ENCODE measurements around the gene CSF3R. TPM values are rescaled to one million over a fixed set of nuclear protein-coding genes. Genes with fewer than 3 reads are reported as not detected.
"Not testable (repeated sequence)": the region's sequence is repeated elsewhere in the genome, so short reads cannot be mapped to it uniquely, and the experiment has no call there.

Gene CSF3R
- total and polyA plus RNA-seq, 5 experiments from 2014 or later, result 0.10 to 0.44 (median 0.20) TPM; not detected in 2

DNA sequence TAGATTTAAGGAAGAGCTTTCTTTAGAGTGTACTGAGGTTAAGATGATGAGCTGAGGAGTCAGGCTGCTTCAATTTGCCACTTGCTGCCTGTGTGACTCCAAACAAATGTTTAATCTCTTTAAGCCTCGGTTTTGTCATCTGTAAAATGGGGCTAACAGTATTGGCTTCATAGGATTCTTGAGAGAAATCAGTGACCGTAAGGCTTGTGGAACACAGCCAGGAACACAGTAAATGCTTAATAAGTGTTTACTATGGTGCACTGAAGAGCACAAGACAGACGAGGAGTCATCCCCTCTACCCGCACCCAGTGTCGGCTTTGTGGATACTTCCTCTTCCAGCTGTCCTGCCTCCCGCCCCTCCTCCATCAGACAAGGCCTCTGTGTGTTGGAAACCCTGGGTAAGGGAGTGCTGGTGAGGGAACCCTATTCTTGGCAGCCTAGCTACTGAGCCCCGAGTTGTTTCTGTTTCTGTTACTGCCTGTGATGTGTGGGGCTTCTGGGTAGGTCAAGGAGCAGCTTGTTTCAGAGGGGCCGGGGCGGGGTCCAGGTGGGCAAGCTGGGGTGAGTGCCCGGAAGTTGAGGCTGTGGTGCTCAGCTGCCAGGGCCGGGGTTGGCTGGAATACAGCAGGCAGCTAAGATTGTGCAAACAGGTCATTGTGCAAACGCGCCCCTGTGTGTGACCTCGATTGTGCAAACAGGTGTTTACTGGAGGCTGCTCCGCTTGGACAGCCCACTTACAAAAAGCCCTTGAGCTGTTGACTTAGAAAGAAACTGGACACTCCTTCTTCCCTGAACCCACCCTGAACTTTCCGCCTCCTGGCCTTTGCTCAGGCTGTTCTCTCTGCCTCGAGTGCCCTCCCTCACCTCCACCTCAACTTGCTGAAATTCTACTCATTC lies 4.0 kb upstream of the CSF3R start:
- POLR2A ChIA-PET, result no interaction called here
- peaks cover 0 to 9% (median under 1%) of the 10 kb centered on the region in 5 donors for H3K27me3 Mint-ChIP-seq
- peaks cover 6 to 21% (median 10%) of the 10 kb centered on the region in 4 donors for H3K4me1 Mint-ChIP-seq
- DNase-seq (no peak), ATAC-seq (no peak)
- no peaks in the 10 kb centered on the region for H3K9me3 Mint-ChIP-seq
- no peak overlapping the region for H3K27ac Mint-ChIP-seq
- H3K36me3 Mint-ChIP-seq, result no peaks in the 10 kb centered on the region
- H3K4me3 Mint-ChIP-seq, result peak overlapping the region in 1 of 10 donors; percentile 12

DNA sequence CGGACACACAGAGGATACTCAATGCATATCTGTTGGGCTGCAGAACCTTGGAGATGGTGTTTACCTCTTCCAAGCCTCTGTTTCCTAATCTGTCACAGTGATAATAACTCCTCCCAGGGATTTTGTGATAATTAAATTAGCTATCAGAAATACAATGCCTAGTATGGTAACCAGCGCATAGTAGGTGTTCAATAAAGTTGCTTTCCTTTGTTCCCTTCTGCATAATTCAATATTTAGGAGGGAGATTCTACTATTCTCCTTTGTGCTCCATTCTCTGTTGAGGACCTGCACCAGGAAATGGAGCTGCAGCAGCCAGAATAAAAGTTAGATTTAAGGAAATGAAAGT lies 3.4 kb upstream of the CSF3R start:
- no peaks in the 10 kb centered on the region for H3K36me3 Mint-ChIP-seq
- no peak overlapping the region for H3K4me3 Mint-ChIP-seq
- ATAC-seq, result no peak
- peaks cover 0 to 10% (median 2%) of the 10 kb centered on the region in 5 donors for H3K27me3 Mint-ChIP-seq
- no peak for DNase-seq
- H3K27ac Mint-ChIP-seq, result peak overlapping the region in 1 of 10 donors; percentile 24
- POLR2A ChIA-PET, result no interaction called here
- H3K4me1 Mint-ChIP-seq, result peaks cover 7 to 23% (median 12%) of the 10 kb centered on the region in 4 donors
- H3K9me3 Mint-ChIP-seq, result no peaks in the 10 kb centered on the region

DNA sequence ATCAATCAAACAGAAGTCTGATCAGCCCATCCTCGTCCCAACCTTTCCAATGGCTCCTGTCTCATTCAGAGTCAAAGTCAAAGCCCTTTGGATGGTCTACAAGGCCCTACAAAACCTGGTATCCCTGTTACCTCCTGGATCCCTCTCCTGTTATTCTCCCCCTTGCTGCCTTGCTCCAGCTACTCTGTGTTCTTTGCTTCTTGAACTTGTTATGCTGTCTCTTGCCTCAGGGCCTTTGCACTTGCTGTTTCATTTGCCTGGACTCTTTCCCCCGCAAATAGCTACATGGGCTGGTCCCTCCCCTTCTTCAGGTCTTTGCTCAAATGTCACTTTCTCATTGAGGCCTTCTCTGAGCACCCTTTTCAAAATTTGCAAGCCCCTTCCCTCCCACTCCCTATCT lies 1.4 kb upstream of the CSF3R start:
- H3K4me3 Mint-ChIP-seq, result no peak overlapping the region
- no peak for ATAC-seq
- no peak overlapping the region for H3K27ac Mint-ChIP-seq
- no peaks in the 10 kb centered on the region for H3K9me3 Mint-ChIP-seq
- H3K36me3 Mint-ChIP-seq, result no peaks in the 10 kb centered on the region
- POLR2A ChIA-PET, result interaction anchor here (0.6 kb wide), 2 partner anchors 34 to 128 kb away, joined by 3 to 6 read pairs; no protein-coding TSS in a partner anchor
- peaks cover 7 to 23% (median 12%) of the 10 kb centered on the region in 4 donors for H3K4me1 Mint-ChIP-seq
- no peak for DNase-seq
- peaks cover 0 to 16% (median 4%) of the 10 kb centered on the region in 5 donors for H3K27me3 Mint-ChIP-seq

DNA sequence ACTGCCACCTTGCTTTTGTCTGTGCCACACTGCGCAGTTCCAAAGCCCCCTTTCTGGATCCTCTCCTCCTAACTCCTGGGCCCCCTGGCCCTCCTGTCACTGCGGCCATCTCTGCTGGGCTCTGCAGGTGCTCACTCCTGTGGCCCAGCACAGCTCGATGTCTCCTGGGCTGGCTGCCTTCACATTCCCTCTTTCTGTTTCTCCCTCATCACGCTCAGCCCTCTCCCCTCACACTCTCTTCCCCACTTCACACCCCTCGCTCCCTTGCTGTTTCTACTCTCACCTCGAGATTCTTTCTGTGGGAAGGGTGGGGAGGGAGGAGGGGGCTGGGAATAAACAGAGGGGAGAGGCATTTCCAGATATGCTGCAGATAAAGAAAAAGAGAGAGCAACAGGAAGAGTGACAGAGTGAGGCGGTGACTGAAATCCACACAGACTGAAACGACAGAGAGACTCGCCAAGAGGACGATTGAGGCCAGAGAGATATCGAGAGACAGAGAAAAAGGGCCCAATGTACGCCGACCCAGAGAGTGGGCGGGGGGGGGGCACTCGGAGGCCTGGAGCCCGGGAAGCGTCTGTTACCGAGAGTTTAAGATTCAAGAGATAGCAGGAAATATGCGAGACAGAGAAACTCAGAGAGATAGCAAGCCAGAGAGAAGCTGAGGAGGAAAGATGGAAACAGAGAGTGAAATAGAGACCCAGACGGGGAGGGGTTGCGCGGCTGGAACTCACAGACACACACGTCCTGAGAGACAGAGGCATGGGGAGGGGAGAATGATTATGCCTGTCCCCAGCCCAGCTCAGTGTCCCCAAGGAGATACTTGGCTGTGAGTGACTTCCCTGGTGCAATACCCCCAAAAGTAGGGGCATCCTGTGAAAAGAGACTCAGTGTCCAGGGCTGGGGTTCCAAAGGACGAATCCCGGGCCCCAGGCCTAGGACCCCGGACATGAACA lies 666 bp downstream of the CSF3R start:
- POLR2A ChIA-PET, result no interaction called here

DNA sequence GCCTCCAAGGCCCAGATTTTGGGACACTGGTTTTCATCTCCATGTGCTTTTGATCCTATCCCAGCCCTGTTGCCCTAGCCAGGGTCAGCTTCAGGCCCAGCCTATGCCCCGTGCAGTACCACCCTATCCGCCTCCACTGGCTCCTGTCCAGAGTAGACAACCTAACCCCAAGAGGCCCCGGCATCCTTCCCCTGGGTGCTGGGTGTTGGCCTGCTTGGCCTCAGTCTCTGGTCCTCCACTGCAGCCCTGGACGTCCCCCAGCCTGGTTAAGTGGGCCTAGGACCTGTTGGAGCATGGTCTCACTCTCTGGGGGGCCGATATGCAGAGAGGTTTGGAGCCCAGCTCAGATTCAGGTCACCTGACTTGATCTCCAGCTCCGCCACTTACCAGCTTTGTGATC lies 1.6 kb downstream of the CSF3R start:
- peak overlapping the region in 1 of 10 donors; percentile 39 for H3K27ac Mint-ChIP-seq
- DNase-seq (no peak), ATAC-seq (no peak)
- POLR2A ChIA-PET, result no interaction called here
- H3K4me1 Mint-ChIP-seq, result peaks cover 7 to 15% (median 12%) of the 10 kb centered on the region in 4 donors
- H3K4me3 Mint-ChIP-seq, result no peak overlapping the region
- peaks cover 0 to 16% (median 4%) of the 10 kb centered on the region in 5 donors for H3K27me3 Mint-ChIP-seq
- no peaks in the 10 kb centered on the region for H3K36me3 Mint-ChIP-seq
- no peaks in the 10 kb centered on the region for H3K9me3 Mint-ChIP-seq

More for the DNA sequence above, 666 bp downstream of the CSF3R start:
- no peaks in the 10 kb centered on the region for H3K9me3 Mint-ChIP-seq
- ATAC-seq, result no peak
- no peaks in the 10 kb centered on the region for H3K36me3 Mint-ChIP-seq
- DNase-seq, result no peak
- peak overlapping the region; percentile 50 to 77 (median 65) for H3K4me3 Mint-ChIP-seq
- peaks cover 0 to 16% (median 4%) of the 10 kb centered on the region in 5 donors for H3K27me3 Mint-ChIP-seq
- peak overlapping the region in 7 of 10 donors; percentile 6 to 86 (median 68) for H3K27ac Mint-ChIP-seq
- H3K4me1 Mint-ChIP-seq, result peaks cover 7 to 21% (median 12%) of the 10 kb centered on the region in 4 donors

DNA sequence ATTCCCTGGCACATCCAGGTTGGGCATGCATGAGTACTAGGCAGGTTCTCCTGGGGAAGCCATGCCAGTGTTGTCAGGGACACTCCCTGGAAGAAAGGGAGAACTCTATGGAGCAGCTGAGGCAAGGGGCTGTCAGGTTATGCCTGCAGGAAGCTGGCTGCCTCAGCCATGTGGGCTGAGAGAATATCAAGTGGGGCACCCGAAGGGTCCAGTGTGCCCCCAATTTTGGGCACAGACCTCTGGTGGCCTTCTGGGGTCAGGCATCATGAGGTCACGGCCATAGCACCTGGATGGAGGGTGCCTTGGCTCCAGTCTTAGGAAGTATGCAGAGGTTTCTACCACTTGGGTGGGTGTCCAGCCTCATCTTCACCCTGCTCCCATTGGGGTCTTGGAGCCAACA lies 2.6 kb downstream of the CSF3R start:
- Mint-ChIP-seq H3K4me1 (peaks cover 7 to 13% (median 10%) of the 10 kb centered on the region in 4 donors), H3K4me3 (no peak overlapping the region), H3K9me3 (no peaks in the 10 kb centered on the region), H3K27ac (no peak overlapping the region), H3K36me3 (no peaks in the 10 kb centered on the region), H3K27me3 (peaks cover 0 to 13% (median 4%) of the 10 kb centered on the region in 5 donors)
- ATAC-seq (no peak), DNase-seq (no peak)
- POLR2A ChIA-PET, result no interaction called here

DNA sequence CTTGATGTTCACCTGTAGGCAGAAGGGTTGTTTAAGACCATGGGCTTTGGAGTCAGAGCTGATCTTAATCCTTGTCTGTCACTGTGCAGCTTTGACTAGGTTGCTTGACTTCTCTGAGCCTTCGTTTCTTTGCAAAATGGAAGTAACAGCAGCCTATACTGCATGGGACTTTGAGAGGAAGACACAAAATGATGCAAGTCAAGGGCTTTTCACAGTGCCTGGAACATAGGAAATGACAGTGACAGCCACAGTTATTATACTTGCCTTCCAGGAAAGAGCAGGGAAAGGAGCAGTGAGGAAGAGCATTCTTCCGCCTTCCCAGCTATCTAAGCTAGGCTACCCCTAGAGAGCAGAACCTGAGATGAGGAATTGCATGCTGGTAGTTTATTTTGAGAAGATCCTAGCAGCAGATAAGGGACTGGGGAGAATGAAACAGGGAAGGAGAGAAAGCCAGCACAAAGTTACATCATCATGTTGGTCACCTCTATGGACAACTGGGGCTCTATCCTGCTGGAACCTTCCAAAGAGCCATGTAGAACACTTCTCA lies 3.1 kb downstream of the CSF3R start:
- Mint-ChIP-seq H3K36me3 (no peaks in the 10 kb centered on the region), H3K27ac (peak overlapping the region in 1 of 10 donors; percentile 33), H3K4me3 (no peak overlapping the region), H3K9me3 (no peaks in the 10 kb centered on the region), H3K27me3 (peaks cover 0 to 13% (median 4%) of the 10 kb centered on the region in 5 donors), H3K4me1 (peaks cover 7 to 13% (median 10%) of the 10 kb centered on the region in 4 donors)
- no peak for ATAC-seq
- DNase-seq, result no peak
- POLR2A ChIA-PET, result no interaction called here

DNA sequence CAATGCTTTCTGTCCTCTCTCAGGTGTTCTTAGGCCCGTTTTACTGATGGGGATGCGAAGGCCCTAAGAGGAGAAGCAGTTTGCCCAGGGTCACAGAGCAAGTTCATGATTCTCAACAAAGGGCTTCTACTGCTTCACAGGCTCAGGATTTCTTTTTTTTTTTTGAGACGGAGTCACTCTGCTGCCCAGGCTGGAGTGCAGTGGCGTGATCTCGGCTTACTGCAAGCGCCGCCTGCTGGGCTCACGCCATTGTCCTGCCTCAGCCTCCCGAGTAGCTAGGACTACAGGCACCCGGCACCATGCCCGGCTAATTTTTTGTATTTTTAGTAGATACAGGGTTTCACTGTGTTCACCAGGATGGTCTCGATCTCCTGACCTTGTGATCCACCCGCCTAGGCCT lies 5.1 kb downstream of the CSF3R start:
- Mint-ChIP-seq H3K4me1 (peaks cover 7 to 12% (median 10%) of the 10 kb centered on the region in 4 donors), H3K27ac (peak overlapping the region in 2 of 10 donors; percentile 29 to 50), H3K27me3 (peaks cover 0 to 13% (median 4%) of the 10 kb centered on the region in 5 donors)
- H3K4me3 Mint-ChIP-seq, ATAC-seq, H3K9me3 Mint-ChIP-seq, POLR2A ChIA-PET, H3K36me3 Mint-ChIP-seq, DNase-seq: not testable (repeated sequence)

DNA sequence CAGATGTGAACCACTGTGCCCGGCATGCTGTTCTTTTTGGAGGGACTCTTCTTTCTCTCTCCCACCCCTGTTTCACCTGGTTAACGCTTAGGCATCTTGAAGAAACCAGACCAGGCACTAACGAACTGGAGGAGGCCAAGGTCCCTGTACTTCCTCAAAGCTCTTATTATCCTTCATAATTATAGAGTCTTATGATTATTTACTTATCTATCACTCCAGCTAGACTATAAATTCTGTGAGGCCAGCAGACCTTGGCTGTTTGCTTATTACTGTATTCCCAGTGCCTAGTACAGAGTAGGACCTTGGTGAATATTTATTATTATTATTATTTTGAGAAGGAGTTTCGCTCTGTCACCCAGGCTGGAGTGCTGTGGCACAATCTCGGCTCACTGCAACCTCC lies 5.8 kb downstream of the CSF3R start:
- Mint-ChIP-seq H3K27me3 (peaks cover 0 to 10% (median 3%) of the 10 kb centered on the region in 5 donors), H3K9me3 (no peaks in the 10 kb centered on the region), H3K27ac (no peak overlapping the region), H3K4me3 (no peak overlapping the region), H3K4me1 (peaks cover 3 to 6% (median 4%) of the 10 kb centered on the region in 4 donors), H3K36me3 (no peaks in the 10 kb centered on the region)
- ATAC-seq (no peak), DNase-seq (no peak)
- POLR2A ChIA-PET, result no interaction called here

DNA sequence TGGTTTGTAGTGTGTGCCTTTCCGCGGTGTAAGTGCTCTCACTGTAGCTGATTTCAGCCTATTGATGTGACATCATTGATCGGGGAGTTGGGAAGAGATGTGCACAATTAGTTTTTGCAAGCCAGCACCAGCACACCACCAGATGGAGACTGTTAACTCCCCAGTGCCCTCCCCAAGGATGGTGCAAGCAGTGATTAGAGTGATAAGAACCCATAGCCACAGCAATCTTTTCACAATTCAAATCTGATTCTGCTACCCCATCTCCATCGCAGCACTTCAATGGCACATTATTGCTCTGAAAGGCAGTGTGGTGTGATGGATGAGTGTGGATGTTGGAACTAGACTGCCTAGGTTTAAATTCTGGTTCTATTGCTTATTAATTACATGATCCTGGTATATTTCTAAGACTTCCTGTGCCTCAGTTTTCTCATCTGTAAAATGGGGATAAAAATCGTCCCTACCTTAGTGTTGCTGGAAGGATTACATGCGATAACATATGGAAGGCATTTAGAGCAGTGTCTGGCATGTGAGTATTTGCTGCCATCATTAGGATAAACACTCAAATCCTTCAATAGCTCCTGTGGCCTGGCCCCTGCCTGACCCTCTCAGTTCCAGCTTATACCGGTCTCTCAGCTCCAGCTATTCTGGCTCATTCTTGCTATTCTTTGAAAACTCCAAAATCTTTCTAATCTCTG lies 6.7 kb downstream of the CSF3R start:
- H3K27ac Mint-ChIP-seq, result no peak overlapping the region
- ATAC-seq, result no peak
- H3K36me3 Mint-ChIP-seq, result no peaks in the 10 kb centered on the region
- no peak overlapping the region for H3K4me3 Mint-ChIP-seq
- no peaks in the 10 kb centered on the region for H3K4me1 Mint-ChIP-seq
- POLR2A ChIA-PET, result no interaction called here
- no peaks in the 10 kb centered on the region for H3K9me3 Mint-ChIP-seq
- no peak for DNase-seq
- peaks cover 0 to 6% (median 0%) of the 10 kb centered on the region in 5 donors for H3K27me3 Mint-ChIP-seq

DNA sequence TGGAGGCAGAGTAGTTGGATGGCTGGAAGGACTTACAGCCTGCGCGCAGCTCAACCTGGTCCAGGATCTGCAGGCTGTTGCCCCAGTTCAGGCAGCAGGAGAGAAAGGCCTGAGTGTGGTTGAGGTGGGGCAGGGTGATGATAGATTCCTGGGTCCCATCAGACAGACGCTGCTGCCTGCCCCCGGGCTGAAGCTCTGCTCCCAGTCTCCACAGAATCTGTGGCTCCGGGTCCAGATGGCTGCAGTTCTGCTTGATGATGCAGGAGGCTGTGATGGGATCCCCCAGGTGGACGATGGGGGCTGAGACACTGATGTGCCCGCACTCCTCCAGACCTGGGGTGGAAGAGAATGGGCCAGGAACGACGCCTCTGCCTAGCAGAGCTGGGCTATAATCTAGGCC lies 7.4 kb downstream of the CSF3R start:
- POLR2A ChIA-PET, result no interaction called here
- H3K4me1 Mint-ChIP-seq, result no peaks in the 10 kb centered on the region
- ATAC-seq (no peak), DNase-seq (no peak)
- H3K27ac Mint-ChIP-seq, result no peak overlapping the region
- no peaks in the 10 kb centered on the region for H3K9me3 Mint-ChIP-seq
- H3K36me3 Mint-ChIP-seq, result no peaks in the 10 kb centered on the region
- H3K4me3 Mint-ChIP-seq, result no peak overlapping the region
- peaks cover 0 to 6% (median 0%) of the 10 kb centered on the region in 5 donors for H3K27me3 Mint-ChIP-seq

DNA sequence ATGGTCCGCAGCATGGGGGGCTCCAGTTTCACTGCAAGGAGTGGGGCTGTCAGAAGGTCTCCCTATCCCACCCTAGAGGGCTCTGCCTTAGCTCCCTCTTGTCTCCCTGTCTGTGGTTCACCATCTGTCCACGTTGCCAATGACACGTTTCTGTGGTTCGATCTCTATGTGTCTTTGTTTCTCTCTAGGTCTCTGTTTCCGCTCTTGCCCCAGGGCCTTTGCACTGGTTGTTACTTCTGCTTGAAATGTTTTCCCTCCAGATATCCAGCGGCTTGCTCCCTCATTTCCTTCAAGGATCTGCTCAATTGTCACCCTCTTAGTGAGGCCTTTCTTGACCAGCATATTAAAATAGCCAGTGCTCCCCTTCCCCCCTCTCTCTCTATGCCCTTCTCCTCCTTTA lies 10.1 kb downstream of the CSF3R start:
- POLR2A ChIA-PET, result no interaction called here
- no peak overlapping the region for H3K4me3 Mint-ChIP-seq
- no peaks in the 10 kb centered on the region for H3K9me3 Mint-ChIP-seq
- H3K4me1 Mint-ChIP-seq, result no peaks in the 10 kb centered on the region
- ATAC-seq, result no peak
- no peaks in the 10 kb centered on the region for H3K36me3 Mint-ChIP-seq
- DNase-seq, result no peak
- H3K27me3 Mint-ChIP-seq, result no peaks in the 10 kb centered on the region
- H3K27ac Mint-ChIP-seq, result no peak overlapping the region

All from naive thymus-derived CD8-positive, alpha-beta T cell (primary cell).